H1 (cell line): Measurements from ENCODE around the gene WDR64. TPM values are rescaled to one million over a fixed set of nuclear protein-coding genes. Genes with fewer than 3 reads are reported as not detected.

Experiments used
- BACH1 ChIP-seq: IDR thresholded peaks from 2 replicates; pipeline ENCODE4 v1.6.1; 2012; ENCODE audit warnings: low read length, improper control_type of control experiment
- CHD7 ChIP-seq: fragments of 300-600 bp; sonication (generic); IDR thresholded peaks from 2 replicates; pipeline ENCODE4 v1.7.1; 2012; ENCODE audit warnings: low read length, moderate library complexity, mild to moderate bottlenecking, inconsistent platforms; ENCODE audit not compliant: insufficient replicate concordance
- CTCF ChIP-seq, 3 experiments: IDR thresholded peaks; 1 replicate in 2 of 3; 2 replicates in 1 of 3; pipeline versions ENCODE4 v1.5.1 to v1.6.1; 2011; ENCODE audit warnings: low read length in 3 of 3, mild to moderate bottlenecking in 3 of 3, inconsistent platforms in 2 of 3, low read depth in 1 of 3, moderate library complexity in 1 of 3; ENCODE audit not compliant: insufficient read depth in 1 of 3; ENCODE audit errors: control extremely low read depth in 1 of 3
- EP300 ChIP-seq, 2 experiments: IDR thresholded peaks; 1 replicate in 1 of 2; 2 replicates in 1 of 2; pipeline ENCODE4 v1.6.1; 2011 to 2012; ENCODE audit warnings: low read depth in 2 of 2, low read length in 2 of 2, mild to moderate bottlenecking in 2 of 2, borderline replicate concordance in 1 of 2, inconsistent platforms in 1 of 2, moderate library complexity in 1 of 2
- EZH2 ChIP-seq: fragments of 200-600 bp; sonication (generic); IDR thresholded peaks from 2 replicates; pipeline ENCODE4 v1.7.1; 2012; ENCODE audit warnings: low read depth, mild to moderate bottlenecking, moderate library complexity, low read length, inconsistent platforms; ENCODE audit not compliant: severe bottlenecking
- JUN ChIP-seq: IDR thresholded peaks from 2 replicates; pipeline ENCODE4 v1.6.1; 2011; ENCODE audit warnings: low read depth, mild to moderate bottlenecking, improper control_type of control experiment, low read length
- SIX5 ChIP-seq: IDR thresholded peaks from 2 replicates; pipeline ENCODE4 v1.6.1; 2011; ENCODE audit warnings: mild to moderate bottlenecking, low read depth, low read length
- polyA plus RNA-seq, 7 experiments: library from polyadenylated mRNA; depleted of rRNA in 3 of 7; stranded (reverse) in 5 of 7; unstranded in 2 of 7; fragments of >200 nt in 5 of 7; fragments of 200-250 nt in 2 of 7; gene quantifications; 1 replicate in 5 of 7; 2 replicates in 1 of 7; 4 replicates in 1 of 7; pipeline versions ENCODE4 v1.2.1 to v1.2.3, GENCODE V29; 2011 to 2013; ENCODE audit warnings: missing spikeins in 2 of 7, mixed read lengths in 2 of 7
- total RNA-seq: library from RNA; stranded (reverse); fragmentation: NEBNext Ultra II Directional; extraction: Animal tissue kit (Norgen Biotek cat#: 25700); gene quantifications from 2 replicates; pipeline ENCODE4 v1.2.1, GENCODE V29; 2021
- TF ChIP-seq, protein P1 (sequence below): IDR thresholded peaks from 2 replicates; pipeline ENCODE4 v1.6.1; 2012; ENCODE audit warnings: inconsistent platforms

Gene WDR64
- total and polyA plus RNA-seq, 2 of the 8 experiments (the other 6 are each of a cell fraction or from before 2014, with no cell fraction given), result 0.02 TPM; not detected in 1

- TF ChIP-seq CHD7, result no peak
- TF ChIP-seq, protein P1, sequence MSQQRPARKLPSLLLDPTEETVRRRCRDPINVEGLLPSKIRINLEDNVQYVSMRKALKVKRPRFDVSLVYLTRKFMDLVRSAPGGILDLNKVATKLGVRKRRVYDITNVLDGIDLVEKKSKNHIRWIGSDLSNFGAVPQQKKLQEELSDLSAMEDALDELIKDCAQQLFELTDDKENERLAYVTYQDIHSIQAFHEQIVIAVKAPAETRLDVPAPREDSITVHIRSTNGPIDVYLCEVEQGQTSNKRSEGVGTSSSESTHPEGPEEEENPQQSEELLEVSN, result no peak
- TF ChIP-seq EP300 (IDR thresholded peaks at IDR 0.05; ENCODE audit: borderline replicate concordance in 1 of 2, low read depth in 2 of 2, low read length in 2 of 2), result no peak
- no peak for TF ChIP-seq JUN
- TF ChIP-seq EZH2, result no peak
- TF ChIP-seq BACH1, result no peak
- no peak for TF ChIP-seq SIX5
- TF ChIP-seq CTCF (IDR thresholded peaks at IDR 0.05; ENCODE audit: control extremely low read depth in 1 of 3, insufficient read depth in 1 of 3, low read depth in 1 of 3, low read length in 3 of 3), result no peak
Observed at GRCh38 chr1:241789061-241789460, 137.0 kb downstream of the WDR64 start (continued).
